SK-N-SH (cell line): Measurements from ENCODE around the gene TARBP1.

ENCODE experiments used
- CTCF ChIP-seq: fragments of 200-600 bp; sonication (generic); IDR thresholded peaks from 2 replicates; pipeline ENCODE4 v1.6.1; 2017; ENCODE audit warnings: antibody characterized with exemption, mild to moderate bottlenecking, moderate library complexity
- MEF2A ChIP-seq: IDR thresholded peaks from 2 replicates; pipeline ENCODE4 v1.4.0; 2012; ENCODE audit warnings: low read depth, borderline replicate concordance
- SIN3A ChIP-seq: IDR thresholded peaks from 2 replicates; pipeline ENCODE4 v1.6.1; 2012; ENCODE audit warnings: low read depth, mild to moderate bottlenecking, low read length, moderate library complexity, borderline replicate concordance
- SMC3 ChIP-seq: IDR thresholded peaks from 2 replicates; pipeline ENCODE4 v1.6.1; 2012; ENCODE audit warnings: low read depth, low read length, improper control_type of control experiment
- TF ChIP-seq, protein P1 (sequence below): fragments of 150-350 bp; IDR thresholded peaks from 2 replicates; pipeline ENCODE4 v1.6.1; 2017; ENCODE audit warnings: antibody characterized with exemption, low read length, low read depth, borderline replicate concordance
- TF ChIP-seq, protein P2 (sequence below): IDR thresholded peaks from 2 replicates; pipeline ENCODE4 v1.4.0; 2012; ENCODE audit warnings: low read depth, borderline replicate concordance

DNA sequence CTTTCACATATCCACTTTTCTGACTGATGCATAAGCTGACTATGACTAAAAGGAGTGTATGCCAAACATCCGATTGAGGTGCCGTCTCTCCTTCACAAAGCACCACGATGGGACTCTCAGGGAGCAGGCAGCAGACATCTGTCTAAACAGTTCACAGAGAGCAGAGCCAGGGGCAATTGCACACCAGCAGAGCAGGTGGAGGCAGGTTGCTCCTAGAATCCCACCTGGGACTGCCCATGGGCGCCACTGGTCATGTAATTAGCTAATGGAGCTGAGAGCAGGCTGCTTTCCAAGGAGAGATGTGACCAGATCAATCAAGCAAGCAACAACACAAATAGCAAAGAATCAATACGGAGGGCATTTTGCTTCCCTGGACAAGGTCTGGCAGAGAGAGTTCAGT lies 136.2 kb downstream of the TARBP1 start:
- TF ChIP-seq SIN3A = no peak
- no peak for TF ChIP-seq SMC3
- no peak for TF ChIP-seq CTCF
- TF ChIP-seq, protein P1, sequence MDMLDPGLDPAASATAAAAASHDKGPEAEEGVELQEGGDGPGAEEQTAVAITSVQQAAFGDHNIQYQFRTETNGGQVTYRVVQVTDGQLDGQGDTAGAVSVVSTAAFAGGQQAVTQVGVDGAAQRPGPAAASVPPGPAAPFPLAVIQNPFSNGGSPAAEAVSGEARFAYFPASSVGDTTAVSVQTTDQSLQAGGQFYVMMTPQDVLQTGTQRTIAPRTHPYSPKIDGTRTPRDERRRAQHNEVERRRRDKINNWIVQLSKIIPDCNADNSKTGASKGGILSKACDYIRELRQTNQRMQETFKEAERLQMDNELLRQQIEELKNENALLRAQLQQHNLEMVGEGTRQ = no peak
- TF ChIP-seq, protein P2, sequence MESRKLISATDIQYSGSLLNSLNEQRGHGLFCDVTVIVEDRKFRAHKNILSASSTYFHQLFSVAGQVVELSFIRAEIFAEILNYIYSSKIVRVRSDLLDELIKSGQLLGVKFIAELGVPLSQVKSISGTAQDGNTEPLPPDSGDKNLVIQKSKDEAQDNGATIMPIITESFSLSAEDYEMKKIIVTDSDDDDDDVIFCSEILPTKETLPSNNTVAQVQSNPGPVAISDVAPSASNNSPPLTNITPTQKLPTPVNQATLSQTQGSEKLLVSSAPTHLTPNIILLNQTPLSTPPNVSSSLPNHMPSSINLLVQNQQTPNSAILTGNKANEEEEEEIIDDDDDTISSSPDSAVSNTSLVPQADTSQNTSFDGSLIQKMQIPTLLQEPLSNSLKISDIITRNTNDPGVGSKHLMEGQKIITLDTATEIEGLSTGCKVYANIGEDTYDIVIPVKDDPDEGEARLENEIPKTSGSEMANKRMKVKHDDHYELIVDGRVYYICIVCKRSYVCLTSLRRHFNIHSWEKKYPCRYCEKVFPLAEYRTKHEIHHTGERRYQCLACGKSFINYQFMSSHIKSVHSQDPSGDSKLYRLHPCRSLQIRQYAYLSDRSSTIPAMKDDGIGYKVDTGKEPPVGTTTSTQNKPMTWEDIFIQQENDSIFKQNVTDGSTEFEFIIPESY = no peak
- no peak for TF ChIP-seq MEF2A
